GM12872 (cell line): ENCODE data around the gene CMIP.

Source experiments
- TF ChIP-seq, protein P1 (sequence below): IDR thresholded peaks from 3 replicates; pipeline ENCODE4 v1.5.1; 2011; ENCODE audit warnings: low read depth, mild to moderate bottlenecking, low read length, moderate library complexity; ENCODE audit not compliant: insufficient read depth

CMIP gene

DNA sequence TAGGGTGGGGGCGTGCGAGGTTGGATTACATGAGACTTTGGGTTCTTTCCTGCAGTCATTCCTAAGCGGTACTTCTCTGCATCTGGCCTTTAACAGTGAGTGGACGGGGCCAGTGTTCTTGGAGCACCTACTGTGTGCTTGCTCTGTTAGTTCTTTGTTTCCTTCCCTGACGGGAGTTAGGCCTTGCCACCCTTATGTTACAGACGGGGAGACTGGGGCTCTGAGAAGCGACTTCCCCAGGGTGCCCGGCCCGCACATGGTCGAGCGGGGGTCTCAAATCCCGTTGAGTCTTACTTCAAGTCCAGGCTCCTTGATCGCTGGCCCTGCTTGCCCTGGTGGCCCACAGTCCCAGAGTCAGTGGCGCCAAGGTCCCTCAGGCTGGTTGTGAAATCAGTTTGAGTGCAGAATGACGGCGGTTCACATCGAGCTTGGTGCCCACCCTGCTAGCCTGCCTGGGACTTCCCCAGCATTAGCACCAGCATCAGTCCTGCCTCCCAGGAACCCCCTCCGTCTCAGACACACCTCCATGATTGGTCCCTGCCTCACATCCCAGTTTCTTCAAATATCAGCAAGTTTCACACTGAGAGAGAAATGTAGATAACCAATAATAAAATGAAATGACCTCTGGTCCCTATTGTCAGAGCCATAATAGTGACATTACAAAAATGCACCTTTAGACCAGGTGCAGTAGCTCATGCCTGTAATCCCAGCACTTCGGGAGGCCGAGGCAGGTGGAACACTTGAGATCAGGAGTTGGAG lies 128.0 kb downstream of the CMIP start:
- TF ChIP-seq, protein P1, sequence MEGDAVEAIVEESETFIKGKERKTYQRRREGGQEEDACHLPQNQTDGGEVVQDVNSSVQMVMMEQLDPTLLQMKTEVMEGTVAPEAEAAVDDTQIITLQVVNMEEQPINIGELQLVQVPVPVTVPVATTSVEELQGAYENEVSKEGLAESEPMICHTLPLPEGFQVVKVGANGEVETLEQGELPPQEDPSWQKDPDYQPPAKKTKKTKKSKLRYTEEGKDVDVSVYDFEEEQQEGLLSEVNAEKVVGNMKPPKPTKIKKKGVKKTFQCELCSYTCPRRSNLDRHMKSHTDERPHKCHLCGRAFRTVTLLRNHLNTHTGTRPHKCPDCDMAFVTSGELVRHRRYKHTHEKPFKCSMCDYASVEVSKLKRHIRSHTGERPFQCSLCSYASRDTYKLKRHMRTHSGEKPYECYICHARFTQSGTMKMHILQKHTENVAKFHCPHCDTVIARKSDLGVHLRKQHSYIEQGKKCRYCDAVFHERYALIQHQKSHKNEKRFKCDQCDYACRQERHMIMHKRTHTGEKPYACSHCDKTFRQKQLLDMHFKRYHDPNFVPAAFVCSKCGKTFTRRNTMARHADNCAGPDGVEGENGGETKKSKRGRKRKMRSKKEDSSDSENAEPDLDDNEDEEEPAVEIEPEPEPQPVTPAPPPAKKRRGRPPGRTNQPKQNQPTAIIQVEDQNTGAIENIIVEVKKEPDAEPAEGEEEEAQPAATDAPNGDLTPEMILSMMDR = no peak

DNA sequence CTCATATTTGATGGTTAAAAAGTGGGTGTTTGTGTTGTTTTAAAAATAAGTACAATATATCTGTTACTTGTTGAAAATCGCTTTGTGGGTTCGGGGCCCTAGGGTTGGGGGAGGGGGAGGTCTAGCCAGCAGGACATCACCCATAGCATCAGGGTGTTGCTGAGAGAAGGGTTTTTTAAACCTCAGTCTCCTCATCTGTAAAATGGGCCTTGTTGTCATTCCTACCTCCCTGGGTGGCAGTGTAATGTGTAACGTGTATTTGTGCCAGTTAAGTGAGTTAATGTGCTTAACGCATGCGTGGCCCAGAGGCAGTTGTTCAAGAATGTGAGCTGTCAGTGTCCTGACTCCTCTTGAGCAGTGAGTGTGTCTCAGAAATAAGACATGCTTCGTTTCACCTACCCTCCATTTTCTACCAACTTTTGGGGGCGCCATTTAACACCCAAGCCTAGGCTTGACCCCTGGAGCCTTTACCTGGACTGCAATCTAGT lies 129.0 kb downstream of the CMIP start:
- TF ChIP-seq, protein P1 = no peak

DNA sequence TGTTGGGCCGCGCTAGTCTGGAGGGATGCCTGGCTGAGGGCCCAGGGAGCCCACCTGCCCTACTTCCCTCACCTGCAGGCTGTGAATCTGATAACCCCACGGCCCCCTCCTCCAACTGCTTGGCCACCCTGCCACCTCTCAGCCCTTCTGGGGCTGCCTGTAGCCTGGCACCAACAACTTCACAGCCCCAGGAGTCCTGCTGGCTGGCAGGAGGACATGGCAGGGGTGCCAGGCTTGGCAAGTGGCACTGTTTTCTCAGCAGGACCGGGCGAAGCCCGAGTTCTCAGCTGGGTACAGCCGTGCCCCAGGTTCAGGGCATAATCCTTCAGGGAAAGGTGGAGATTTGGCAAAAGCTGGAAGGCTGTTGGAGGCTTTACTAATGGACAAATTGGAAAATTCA lies 129.6 kb downstream of the CMIP start:
- TF ChIP-seq, protein P1 = no peak

DNA sequence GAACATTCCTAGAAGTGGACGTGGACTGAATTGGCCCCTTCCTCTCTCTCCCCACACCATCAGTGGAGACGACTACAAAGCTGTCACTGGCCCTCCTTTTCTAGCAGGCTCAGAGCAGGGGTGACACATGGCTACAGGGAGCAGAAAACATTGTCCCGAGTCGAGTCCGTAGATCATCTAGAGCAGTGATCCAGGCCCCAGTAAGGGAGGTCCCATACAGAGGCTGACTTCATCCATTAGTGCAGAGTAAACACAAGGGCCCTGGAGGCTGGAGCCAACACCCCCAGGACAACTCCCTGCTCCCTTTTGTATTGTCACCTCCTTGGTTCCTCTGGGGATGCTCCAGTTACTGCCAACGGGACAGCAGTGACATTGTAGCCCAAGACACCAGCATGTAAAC lies 130.7 kb downstream of the CMIP start:
- TF ChIP-seq, protein P1 = no peak

DNA sequence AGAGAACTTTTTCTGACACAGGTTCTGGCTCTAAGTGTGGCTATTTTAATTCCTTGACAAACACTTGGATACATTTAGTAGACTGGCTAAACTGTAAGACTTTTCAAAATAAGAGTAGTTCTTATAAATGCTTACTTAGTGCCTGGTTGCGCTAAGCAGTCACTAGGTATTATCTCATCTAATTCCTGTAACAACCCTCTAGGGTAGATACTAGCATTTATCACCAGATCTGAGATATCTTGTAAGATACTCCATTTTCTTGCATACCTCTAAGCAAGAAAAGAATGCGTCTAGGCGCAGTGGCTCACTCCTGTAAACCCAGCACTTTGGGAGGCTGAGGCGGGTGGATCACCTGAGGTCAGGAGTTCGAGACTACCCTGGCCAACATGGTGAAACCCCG lies 131.2 kb downstream of the CMIP start:
- TF ChIP-seq, protein P1 = no peak

DNA sequence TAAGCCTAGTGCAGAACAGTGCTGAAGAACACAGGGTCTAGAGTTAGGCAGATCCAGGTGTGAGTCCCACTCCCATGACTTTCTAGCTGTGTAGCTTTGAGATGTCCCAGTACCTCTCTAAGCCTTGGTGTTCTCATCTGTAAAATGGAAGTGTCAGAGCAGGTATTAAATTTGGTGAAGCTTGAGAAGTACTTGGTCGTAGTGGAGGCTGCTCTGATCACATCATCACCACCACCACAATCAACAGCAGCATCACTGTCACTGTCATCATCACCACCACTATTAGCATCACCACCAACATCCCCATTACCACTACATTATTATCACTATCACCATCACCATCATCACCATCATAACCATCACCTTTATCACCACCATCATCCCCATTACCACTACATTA lies 132.1 kb downstream of the CMIP start:
- TF ChIP-seq, protein P1 = no peak

DNA sequence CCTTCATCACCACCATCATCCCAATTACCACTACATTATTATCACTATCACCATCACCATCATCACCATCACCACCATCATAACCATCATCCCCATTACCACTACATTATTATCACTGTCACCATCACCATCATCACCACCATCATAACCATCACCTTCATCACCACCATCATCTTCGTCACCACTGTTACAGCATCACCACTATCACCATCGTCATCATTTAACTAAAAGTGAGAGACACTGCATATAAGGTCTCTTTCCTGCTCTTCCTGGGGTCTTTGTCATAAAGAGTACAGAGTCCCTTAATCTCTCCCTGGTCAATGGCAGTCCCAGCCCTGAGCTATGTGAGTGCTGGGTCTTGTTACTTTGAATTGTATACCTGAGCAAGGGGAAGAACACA lies 133.5 kb downstream of the CMIP start:
- TF ChIP-seq, protein P1 = no peak
